Neuron (in vitro differentiated cells): ENCODE measurements around the gene ARMC2.

ENCODE experiments used
- H2AFZ ChIP-seq: one replicate; pipeline ENCODE4 v1.6.1; 2013; ENCODE audit warnings: low read depth, mild to moderate bottlenecking, inconsistent platforms, low read length, moderate library complexity
- H3K27me3 ChIP-seq: one replicate; pipeline ENCODE4 v1.6.1; 2013; ENCODE audit warnings: low read length; ENCODE audit not compliant: insufficient read depth
- H3K36me3 ChIP-seq: one replicate; pipeline ENCODE4 v1.6.1; 2013; ENCODE audit warnings: low read length; ENCODE audit not compliant: insufficient read depth
- H3K4me1 ChIP-seq: one replicate; pipeline ENCODE4 v1.6.1; 2013; ENCODE audit warnings: low read length; ENCODE audit not compliant: insufficient read depth
- H3K4me3 ChIP-seq: 2 replicates; pipeline ENCODE4 v1.5.1; 2013; ENCODE audit warnings: mild to moderate bottlenecking, low read length, moderate library complexity
- H3K9me3 ChIP-seq: one replicate; pipeline ENCODE4 v1.6.1; 2013; ENCODE audit warnings: low read length

The ARMC2 gene

DNA sequence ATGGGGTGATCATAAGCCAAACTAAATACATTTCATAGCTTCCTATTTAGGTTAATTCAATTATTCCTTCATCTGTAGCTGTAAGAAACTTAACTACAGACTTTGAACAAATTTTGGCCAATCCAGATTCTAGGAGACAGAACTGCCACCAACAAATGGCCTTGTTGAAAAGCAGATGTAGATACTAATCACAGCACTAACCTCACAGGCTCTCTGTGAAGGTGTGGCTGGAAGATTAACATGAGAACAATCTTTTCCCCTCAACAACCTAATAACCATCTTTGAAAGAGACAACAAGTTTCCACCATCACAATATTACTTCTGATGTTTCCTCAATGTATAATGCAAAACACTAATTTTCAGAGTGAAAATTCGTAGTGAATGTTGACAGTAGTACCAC is 158.6 kb downstream of the ARMC2 start:
- Histone ChIP-seq H3K4me1 (peaks cover 22% of the 10 kb centered on the region), H2AFZ (no peak overlapping the region), H3K4me3 (peak overlapping the region; percentile 81), H3K9me3 (no peaks in the 10 kb centered on the region), H3K27me3 (no peaks in the 10 kb centered on the region), H3K36me3 (no peaks in the 10 kb centered on the region)

DNA sequence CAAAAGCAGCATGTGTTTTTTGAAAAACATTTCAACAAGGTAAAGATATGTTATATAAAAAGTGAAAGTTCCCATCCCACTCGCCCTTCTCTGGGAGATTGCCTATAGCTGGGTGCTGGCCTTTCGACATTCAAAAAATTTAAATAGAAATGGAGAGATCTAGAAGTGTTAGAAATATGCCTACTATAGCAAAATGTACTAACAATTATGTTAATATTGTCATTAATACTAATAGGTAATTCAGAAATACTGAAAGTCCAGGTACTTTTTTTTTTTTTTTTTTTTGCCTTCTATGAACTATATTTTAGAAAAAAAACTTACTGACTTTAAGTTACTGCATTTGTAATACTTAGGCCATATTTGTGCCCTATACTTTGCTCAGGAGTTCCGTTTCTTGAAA is 159.3 kb downstream of the ARMC2 start:
- Histone ChIP-seq H2AFZ (no peak overlapping the region), H3K4me1 (peaks cover 22% of the 10 kb centered on the region), H3K4me3 (peak overlapping the region; percentile 81)

DNA sequence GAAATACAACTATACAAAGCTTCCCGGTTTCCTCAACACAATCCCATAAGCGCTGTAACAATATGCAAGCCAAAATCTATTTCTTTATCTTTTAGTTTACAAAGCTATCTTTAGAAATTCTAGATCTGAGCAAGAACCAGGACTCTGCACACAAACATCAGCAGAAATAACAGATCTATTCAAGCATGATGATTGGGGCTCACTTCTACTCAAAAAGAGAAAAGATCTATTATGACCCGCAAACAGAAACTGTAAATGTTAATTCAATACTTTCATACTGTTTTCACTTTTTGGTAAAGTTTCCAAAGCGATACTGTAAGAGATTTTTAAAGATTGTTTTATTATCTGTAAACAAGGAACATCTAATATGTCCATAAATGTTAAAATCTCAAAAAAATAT is 159.8 kb downstream of the ARMC2 start:
- Histone ChIP-seq H3K9me3 (no peaks in the 10 kb centered on the region), H2AFZ (peak overlapping the region; percentile 64), H3K36me3 (no peaks in the 10 kb centered on the region), H3K27me3 (no peaks in the 10 kb centered on the region), H3K4me3 (peak overlapping the region; percentile 81), H3K4me1 (peaks cover 22% of the 10 kb centered on the region)

More for the DNA sequence above, 159.3 kb downstream of the ARMC2 start:
- Histone ChIP-seq H3K9me3 (no peaks in the 10 kb centered on the region), H3K27me3 (no peaks in the 10 kb centered on the region), H3K36me3 (no peaks in the 10 kb centered on the region)

DNA sequence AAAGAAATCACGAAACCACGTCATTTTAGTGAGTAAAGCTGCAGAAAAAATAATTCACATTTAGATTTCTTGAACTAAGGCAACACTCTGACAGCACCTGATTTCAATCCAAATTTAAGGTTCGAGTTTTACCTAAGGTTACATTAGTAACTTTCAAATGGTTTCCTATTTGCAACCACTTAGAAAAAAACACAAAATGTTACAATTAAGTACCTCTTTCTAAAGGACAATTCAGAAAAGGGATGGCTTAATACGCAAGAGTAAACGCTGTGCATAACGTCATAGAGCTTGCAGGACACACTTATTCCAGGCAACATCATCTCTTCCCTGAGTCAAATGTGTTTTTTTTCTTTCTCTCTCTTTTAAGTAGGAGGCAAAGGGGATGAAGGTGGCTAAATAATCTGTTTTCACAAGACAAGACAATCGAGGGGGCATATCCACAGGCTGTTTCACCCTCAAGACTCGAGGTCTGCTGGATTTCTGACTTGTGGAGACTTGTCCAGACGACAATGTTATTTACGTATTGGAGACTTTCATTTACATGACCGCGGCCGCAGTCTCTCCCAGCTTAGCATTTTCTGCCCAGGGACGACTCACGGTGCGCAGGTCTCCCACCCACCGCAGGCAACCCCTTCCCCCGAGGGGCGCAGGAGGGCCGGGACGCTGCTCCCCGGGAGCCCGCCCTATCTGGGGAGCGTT is 160.5 kb downstream of the ARMC2 start:
- Histone ChIP-seq H3K4me1 (peaks cover 22% of the 10 kb centered on the region), H3K36me3 (no peaks in the 10 kb centered on the region), H3K4me3 (peak overlapping the region; percentile 81), H3K9me3 (no peaks in the 10 kb centered on the region), H3K27me3 (no peaks in the 10 kb centered on the region), H2AFZ (peak overlapping the region; percentile 64)

DNA sequence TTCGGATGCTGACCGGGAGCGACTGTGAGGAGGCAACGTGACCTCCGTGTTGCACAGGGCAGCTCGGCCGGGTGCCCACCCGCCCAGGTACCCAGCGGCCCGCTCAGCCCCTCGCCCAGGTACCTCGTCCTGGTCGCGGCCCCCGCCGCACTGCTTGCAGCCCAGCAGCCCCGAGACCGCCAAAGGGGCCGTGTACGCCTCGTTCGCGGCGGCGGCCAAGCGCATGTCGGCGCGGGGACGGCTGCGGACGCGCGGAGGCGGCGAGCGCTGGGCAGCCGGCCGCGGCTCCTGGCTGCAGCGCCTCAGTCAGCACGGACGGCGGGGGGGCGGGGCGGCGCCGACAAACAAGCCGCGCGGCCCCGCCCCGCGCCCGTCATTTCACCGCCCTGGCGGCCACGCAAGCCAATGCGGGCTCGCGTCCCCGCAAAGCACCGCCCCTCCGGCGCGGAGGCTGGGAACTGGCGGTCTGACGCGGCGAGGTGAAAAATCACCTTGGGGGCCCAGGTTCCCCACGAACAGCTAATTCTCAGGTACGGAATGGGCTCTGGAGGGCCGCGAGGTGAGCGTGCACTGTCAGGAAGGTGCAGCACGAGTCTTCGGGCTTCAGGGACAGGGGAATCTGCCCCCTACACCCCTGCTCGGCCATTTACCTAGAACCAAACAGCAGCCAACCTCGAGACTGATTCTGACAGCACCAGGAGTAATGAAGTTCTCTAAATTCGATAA is 161.2 kb downstream of the ARMC2 start:
- Histone ChIP-seq H3K36me3 (no peaks in the 10 kb centered on the region), H2AFZ (peak overlapping the region; percentile 84), H3K9me3 (no peaks in the 10 kb centered on the region), H3K27me3 (no peaks in the 10 kb centered on the region), H3K4me1 (peaks cover 22% of the 10 kb centered on the region), H3K4me3 (peak overlapping the region; percentile 81)

DNA sequence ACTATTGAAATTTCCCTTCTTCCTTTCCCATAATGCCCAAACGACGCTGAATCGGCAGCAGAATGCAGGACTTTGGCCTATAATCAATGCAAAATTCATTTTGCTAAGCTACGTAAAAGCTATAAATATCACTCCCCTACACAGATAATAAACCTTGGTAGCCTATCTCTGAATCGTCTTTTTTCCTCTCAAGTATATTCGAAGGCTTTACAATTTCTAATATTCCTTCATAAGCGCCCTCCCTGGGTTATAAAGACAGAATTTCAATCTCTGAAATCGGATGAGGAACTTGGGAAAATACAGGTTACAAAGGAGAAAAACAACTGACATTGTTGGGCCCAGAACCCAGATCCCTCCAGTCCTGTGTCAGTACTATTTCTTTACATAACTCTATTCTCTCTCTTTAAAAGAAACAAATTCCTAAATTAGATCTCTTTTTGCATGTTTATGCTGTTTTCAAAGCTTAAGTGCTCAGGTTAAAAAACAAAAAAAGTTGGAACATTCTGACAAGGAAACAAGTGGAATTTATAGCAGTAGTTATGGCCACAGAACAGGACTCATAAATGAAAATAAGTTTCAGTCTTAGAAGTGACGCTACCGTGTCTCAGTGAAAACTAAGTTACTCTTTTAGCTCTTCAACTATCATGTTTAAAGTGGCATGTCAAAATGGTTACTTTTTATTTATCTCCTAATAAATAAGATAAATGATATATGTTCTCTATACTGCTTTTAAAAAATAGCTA is 161.9 kb downstream of the ARMC2 start:
- Histone ChIP-seq H3K4me1 (peaks cover 29% of the 10 kb centered on the region), H3K27me3 (no peaks in the 10 kb centered on the region), H3K36me3 (no peaks in the 10 kb centered on the region), H3K9me3 (no peaks in the 10 kb centered on the region), H2AFZ (peak overlapping the region; percentile 84), H3K4me3 (peak overlapping the region; percentile 81)

DNA sequence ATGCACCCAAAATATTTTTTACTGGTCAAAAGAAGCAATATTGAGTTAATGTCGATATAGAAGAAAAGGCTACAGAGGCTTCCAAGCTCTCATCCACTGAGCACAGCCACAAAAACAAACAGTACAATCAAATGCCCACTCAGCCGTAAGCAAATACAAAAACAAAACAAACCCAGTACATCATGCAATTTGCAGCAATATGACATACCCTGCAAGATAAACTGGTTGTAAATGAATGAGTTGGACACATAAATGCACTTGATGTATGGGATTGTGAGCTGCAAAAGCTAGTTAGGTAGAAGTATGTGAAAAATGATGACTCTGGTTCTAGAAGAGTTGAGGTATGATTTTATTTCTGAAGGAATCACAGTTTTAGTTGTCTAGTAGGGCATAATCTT is 162.5 kb downstream of the ARMC2 start:
- H3K9me3 ChIP-seq, result no peaks in the 10 kb centered on the region
- H2AFZ ChIP-seq, result no peak overlapping the region
- H3K4me3 ChIP-seq, result no peak overlapping the region

DNA sequence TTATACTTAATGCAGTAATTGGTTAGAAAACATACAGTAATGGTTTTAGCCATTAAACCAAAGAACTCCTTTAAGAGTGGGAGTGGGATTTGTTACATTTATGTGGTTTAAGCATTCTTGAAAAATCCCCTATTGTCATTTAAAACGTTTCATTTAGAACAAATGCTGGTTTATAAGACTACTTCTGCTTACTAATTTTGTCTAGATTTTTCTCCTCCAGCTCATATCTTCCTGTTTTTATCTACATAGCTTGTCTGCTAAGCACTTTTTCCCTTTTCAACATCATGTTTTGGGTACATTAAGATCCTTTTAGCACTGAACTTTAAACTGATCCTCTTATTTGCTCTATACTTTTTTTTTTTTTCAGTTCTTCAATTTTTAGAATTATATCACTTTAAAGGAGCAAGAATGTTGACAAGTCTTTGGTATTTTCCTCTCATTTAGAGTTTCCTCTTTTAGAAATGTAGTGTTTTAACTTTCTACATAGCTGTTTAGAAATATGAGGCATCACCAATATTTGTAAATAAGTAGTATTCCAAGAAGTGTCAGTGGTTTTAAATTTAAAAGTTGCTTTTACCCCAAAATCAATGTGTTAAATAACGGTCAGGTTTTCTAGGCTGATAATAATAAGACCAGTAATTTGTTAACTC is 165.6 kb downstream of the ARMC2 start:
- H2AFZ ChIP-seq, result no peak overlapping the region
- no peaks in the 10 kb centered on the region for H3K27me3 ChIP-seq
- peaks cover 22% of the 10 kb centered on the region for H3K4me1 ChIP-seq
- no peaks in the 10 kb centered on the region for H3K36me3 ChIP-seq
- no peaks in the 10 kb centered on the region for H3K9me3 ChIP-seq
- H3K4me3 ChIP-seq, result no peak overlapping the region

More for the DNA sequence above, 162.5 kb downstream of the ARMC2 start:
- no peaks in the 10 kb centered on the region for H3K27me3 ChIP-seq
- peaks cover 35% of the 10 kb centered on the region for H3K4me1 ChIP-seq
- H3K36me3 ChIP-seq, result no peaks in the 10 kb centered on the region

DNA sequence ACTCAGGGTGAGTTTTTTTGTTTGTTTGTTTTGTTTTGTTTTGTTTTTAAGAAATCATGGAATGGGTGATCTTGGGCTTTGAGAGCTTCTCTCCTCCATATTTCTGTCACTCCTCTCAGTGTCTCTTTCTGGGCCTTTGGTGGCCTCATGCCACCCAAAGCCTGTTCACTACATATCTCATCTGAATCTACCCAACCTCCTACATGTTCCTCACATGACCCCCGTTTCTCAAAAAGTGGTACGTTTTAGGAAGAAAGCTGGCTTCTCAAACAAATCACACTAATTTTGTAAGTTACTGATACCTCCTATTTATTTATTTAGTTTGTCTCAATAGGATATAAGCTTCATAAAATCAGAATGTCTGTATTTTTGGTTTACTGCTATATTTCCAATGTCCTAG is 166.4 kb downstream of the ARMC2 start:
- Histone ChIP-seq H3K36me3 (no peaks in the 10 kb centered on the region), H3K4me3 (no peak overlapping the region), H3K9me3 (no peaks in the 10 kb centered on the region), H3K27me3 (no peaks in the 10 kb centered on the region), H2AFZ (no peak overlapping the region), H3K4me1 (peaks cover 22% of the 10 kb centered on the region)

DNA sequence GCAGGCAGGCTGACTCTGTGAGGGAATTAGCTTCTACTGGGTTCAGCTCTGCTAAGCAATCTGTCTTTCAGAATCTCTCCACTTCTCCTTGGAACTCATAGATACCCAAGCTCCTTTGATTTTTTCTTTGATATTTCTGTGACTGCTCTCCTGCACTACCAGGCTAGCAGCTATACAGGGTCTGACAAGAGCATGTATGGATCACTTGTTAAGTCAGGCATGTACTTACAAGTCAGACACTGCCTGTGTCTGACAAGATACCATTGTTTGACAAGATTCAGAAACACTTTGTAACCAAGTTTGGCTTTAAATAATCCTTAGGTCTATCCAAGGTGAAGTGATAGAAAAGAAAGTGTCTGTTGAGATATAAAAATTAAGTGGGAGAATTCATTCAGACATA is 167.0 kb downstream of the ARMC2 start:
- H3K4me3 ChIP-seq, result no peak overlapping the region
- peaks cover 25% of the 10 kb centered on the region for H3K4me1 ChIP-seq
- H3K27me3 ChIP-seq, result no peaks in the 10 kb centered on the region
- H3K9me3 ChIP-seq, result no peaks in the 10 kb centered on the region
- no peak overlapping the region for H2AFZ ChIP-seq
- H3K36me3 ChIP-seq, result no peaks in the 10 kb centered on the region

DNA sequence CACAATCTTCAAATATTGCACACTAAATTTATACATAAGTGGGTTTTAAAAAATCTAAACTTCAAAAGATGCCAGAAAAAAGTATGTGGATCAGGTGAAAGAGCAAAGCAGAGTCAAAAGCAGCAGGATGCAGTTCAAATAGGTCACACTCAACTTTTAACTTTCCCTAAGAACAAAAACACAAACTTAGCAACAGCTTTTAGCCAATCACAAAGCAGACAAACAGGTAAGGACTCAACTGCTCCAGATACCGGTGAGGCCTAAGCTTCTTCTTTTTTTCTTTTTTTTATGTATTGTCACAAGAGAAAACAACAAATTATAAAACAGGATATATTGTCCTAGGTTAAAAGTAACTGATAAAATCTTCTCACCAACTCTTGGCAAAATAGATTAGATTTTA is 171.7 kb downstream of the ARMC2 start:
- H3K4me1 ChIP-seq, result peaks cover 17% of the 10 kb centered on the region
- H3K36me3 ChIP-seq, result no peaks in the 10 kb centered on the region
- no peaks in the 10 kb centered on the region for H3K9me3 ChIP-seq
- no peaks in the 10 kb centered on the region for H3K27me3 ChIP-seq
- H2AFZ ChIP-seq, result no peak overlapping the region
- H3K4me3 ChIP-seq, result no peak overlapping the region

DNA sequence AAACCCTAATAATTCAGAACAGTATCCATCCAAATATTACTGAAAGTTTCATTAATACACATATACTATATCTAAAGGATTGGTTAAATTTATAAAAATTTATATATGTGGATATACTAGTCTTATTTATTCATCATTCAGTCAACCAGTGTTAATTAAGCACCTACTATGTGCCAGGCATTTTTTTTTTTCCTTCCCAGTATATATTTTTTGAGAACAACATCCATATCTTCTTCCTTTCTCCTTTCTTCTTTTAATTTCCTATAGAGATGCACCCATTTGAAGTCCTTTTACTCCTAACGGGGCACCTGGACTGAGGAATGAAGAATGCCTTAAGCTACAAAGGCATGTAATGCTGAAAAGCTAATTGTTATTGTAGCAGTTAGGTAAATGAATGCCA is 173.6 kb downstream of the ARMC2 start:
- Histone ChIP-seq H3K4me3 (no peak overlapping the region), H3K4me1 (peaks cover 3% of the 10 kb centered on the region), H3K36me3 (no peaks in the 10 kb centered on the region), H3K27me3 (no peaks in the 10 kb centered on the region), H3K9me3 (no peaks in the 10 kb centered on the region), H2AFZ (no peak overlapping the region)
